Ishikawa (cell line): ENCODE data around the gene RHOF.

Experiments used
- EP300 ChIP-seq: IDR thresholded peaks from 2 replicates; pipeline ENCODE4 v1.6.1; 2012; ENCODE audit warnings: borderline replicate concordance
- FOXM1 ChIP-seq: IDR thresholded peaks from 2 replicates; pipeline ENCODE4 v1.6.1; 2012; ENCODE audit warnings: low read depth, borderline replicate concordance
- RAD21 ChIP-seq: IDR thresholded peaks from 2 replicates; pipeline ENCODE4 v1.6.1; 2012; ENCODE audit warnings: low read depth
- TAF1 ChIP-seq: IDR thresholded peaks from 2 replicates; pipeline ENCODE4 v1.6.1; 2012; ENCODE audit warnings: low read depth, mild to moderate bottlenecking
- TCF12 ChIP-seq: IDR thresholded peaks from 2 replicates; pipeline ENCODE4 v1.6.1; 2012; ENCODE audit warnings: low read depth
- TF ChIP-seq, protein P1 (sequence below): IDR thresholded peaks from 2 replicates; pipeline ENCODE4 v1.6.1; 2012
- TF ChIP-seq, protein P2 (sequence below): IDR thresholded peaks from 2 replicates; pipeline ENCODE4 v1.6.1; 2012; ENCODE audit warnings: low read depth, mild to moderate bottlenecking
- TF ChIP-seq, protein P3 (sequence below): IDR thresholded peaks from 2 replicates; pipeline ENCODE4 v1.6.1; 2012

DNA sequence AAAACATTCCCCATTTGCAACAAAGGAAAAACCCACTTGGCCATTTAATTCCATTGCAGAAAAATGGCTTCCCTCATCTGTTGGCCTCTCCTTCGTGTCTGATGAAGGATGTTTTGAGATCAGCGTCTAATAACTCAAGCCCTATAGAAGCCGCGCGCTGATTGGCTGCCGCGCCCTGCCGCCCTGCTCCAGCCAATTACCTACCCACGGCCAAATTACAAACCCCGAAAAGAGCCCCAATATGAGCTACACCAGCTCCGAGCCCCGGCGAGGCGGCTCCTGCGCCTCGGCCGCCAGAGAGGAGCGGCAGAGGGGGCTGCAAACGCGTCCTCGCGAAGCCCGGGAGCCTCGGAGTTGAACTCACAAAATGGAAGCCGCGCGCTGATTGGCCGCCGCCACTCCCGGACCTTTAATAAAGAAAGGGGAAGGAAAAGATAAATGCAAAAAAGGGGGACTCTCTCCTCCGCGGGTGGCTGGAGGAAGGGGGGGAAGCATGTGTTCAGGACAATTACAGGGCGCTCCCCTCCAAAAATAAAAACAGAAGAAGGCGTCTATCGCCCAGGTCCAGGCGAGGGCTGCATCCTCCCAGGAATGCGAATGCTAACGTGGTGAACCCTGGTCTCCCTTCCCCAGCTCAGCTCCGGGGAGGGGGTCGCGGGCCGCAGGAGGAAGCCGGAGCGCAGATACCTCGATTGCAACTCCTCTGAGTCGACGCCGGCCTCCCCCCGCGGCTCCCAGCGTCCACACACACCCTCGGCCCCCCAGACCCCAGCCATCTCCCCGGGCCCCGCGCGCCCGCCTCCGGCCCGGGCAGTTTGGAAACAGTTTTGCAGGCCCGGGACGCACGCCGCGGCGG, 9.6 kb upstream of the RHOF start:
- TF ChIP-seq FOXM1 (peak; percentile 27; the same call in 1 of the 2 replicates), EP300 (no peak), TAF1 (peak; percentile 80), RAD21 (no peak), TCF12 (peak; percentile 52; the same call in 1 of the 2 replicates)
- TF ChIP-seq, protein P1, sequence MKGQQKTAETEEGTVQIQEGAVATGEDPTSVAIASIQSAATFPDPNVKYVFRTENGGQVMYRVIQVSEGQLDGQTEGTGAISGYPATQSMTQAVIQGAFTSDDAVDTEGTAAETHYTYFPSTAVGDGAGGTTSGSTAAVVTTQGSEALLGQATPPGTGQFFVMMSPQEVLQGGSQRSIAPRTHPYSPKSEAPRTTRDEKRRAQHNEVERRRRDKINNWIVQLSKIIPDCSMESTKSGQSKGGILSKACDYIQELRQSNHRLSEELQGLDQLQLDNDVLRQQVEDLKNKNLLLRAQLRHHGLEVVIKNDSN: 0 out of 2 replicates have a peak, but pooled peaks have one; percentile 14
- TF ChIP-seq, protein P2, sequence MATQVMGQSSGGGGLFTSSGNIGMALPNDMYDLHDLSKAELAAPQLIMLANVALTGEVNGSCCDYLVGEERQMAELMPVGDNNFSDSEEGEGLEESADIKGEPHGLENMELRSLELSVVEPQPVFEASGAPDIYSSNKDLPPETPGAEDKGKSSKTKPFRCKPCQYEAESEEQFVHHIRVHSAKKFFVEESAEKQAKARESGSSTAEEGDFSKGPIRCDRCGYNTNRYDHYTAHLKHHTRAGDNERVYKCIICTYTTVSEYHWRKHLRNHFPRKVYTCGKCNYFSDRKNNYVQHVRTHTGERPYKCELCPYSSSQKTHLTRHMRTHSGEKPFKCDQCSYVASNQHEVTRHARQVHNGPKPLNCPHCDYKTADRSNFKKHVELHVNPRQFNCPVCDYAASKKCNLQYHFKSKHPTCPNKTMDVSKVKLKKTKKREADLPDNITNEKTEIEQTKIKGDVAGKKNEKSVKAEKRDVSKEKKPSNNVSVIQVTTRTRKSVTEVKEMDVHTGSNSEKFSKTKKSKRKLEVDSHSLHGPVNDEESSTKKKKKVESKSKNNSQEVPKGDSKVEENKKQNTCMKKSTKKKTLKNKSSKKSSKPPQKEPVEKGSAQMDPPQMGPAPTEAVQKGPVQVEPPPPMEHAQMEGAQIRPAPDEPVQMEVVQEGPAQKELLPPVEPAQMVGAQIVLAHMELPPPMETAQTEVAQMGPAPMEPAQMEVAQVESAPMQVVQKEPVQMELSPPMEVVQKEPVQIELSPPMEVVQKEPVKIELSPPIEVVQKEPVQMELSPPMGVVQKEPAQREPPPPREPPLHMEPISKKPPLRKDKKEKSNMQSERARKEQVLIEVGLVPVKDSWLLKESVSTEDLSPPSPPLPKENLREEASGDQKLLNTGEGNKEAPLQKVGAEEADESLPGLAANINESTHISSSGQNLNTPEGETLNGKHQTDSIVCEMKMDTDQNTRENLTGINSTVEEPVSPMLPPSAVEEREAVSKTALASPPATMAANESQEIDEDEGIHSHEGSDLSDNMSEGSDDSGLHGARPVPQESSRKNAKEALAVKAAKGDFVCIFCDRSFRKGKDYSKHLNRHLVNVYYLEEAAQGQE: no peak
- TF ChIP-seq, protein P3, sequence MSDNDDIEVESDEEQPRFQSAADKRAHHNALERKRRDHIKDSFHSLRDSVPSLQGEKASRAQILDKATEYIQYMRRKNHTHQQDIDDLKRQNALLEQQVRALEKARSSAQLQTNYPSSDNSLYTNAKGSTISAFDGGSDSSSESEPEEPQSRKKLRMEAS: no peak; the same call in none of the 2 replicates
